HEK293 (cell line): ENCODE data around the gene GRIK2.

Experiments
- CTCF ChIA-PET: fragments of 350-600 bp; formaldehyde crosslinking; extraction: SDS; loops from one replicate; lab custom pipeline; 2021; ENCODE audit warnings: antibody characterized with exemption; lab: Yijun Ruan, JAX
- POLR2A ChIA-PET: fragments of 300-600 bp; formaldehyde crosslinking; extraction: SDS; loops from one replicate; lab custom pipeline; 2020; ENCODE audit warnings: antibody characterized with exemption, inconsistent platforms; lab: Yijun Ruan, JAX
- H3K27ac ChIP-seq: fragments of 200-500 bp; sonication (Bioruptor generic); 2 replicates; pipeline ENCODE4 v1.5.1; 2014; ENCODE audit warnings: low read depth, low read length, control low read depth, inconsistent platforms; ENCODE audit errors: extremely low read depth
- H3K36me3 ChIP-seq, 2 experiments: fragments of 200-500 bp in 1 of 2; sonication (Bioruptor generic) in 1 of 2; 1 replicate in 1 of 2; 2 replicates in 1 of 2; pipeline ENCODE4 v1.5.1; 2014 to 2017; ENCODE audit warnings: inconsistent platforms in 2 of 2, low read length in 2 of 2; ENCODE audit not compliant: control insufficient read depth in 2 of 2, insufficient read depth in 1 of 2
- H3K4me1 ChIP-seq: fragments of 200-500 bp; sonication (Bioruptor generic); 2 replicates; pipeline ENCODE4 v1.5.1; 2014; ENCODE audit warnings: mild to moderate bottlenecking, low read length, inconsistent platforms; ENCODE audit not compliant: control insufficient read depth, insufficient read depth
- H3K4me3 ChIP-seq: 2 replicates; pipeline ENCODE4 v1.5.1; 2011; ENCODE audit warnings: low read depth, mild to moderate bottlenecking, control low read depth, low read length, moderate library complexity
- H3K9me3 ChIP-seq: fragments of 200-500 bp; sonication (Bioruptor generic); 2 replicates; pipeline ENCODE4 v1.5.1; 2014; ENCODE audit warnings: low read depth, low read length, inconsistent platforms; ENCODE audit not compliant: control insufficient read depth, insufficient read depth
- CTCF ChIP-seq: fragments of 450-650 bp; formaldehyde crosslinking; IDR thresholded peaks from 2 replicates; pipeline ENCODE4 v1.5.1; 2016; ENCODE audit warnings: missing biosample characterization, missing genetic modification characterization
- GFI1B ChIP-seq: fragments of 450-650 bp; formaldehyde crosslinking; IDR thresholded peaks from 2 replicates; pipeline ENCODE4 v1.5.1; 2016; ENCODE audit warnings: missing biosample characterization, missing genetic modification characterization
- HIC1 ChIP-seq: fragments of 450-650 bp; formaldehyde crosslinking; IDR thresholded peaks from 2 replicates; pipeline ENCODE4 v1.5.1; 2016; ENCODE audit warnings: missing biosample characterization, missing genetic modification characterization
- KLF8 ChIP-seq: fragments of 450-650 bp; formaldehyde crosslinking; IDR thresholded peaks from 2 replicates; pipeline ENCODE4 v1.5.1; 2016; ENCODE audit warnings: missing biosample characterization, missing genetic modification characterization
- PBX3 ChIP-seq: sonication (generic); formaldehyde crosslinking; IDR thresholded peaks from 2 replicates; pipeline ENCODE4 v1.8.1; 2022; ENCODE audit warnings: mild to moderate bottlenecking, moderate library complexity, missing genetic modification reagents
- SALL2 ChIP-seq: fragments of 450-650 bp; formaldehyde crosslinking; IDR thresholded peaks from 2 replicates; pipeline ENCODE4 v1.5.0; 2017; ENCODE audit warnings: missing biosample characterization, mild to moderate bottlenecking, missing genetic modification characterization, borderline replicate concordance
- ZBTB1 ChIP-seq: fragments of 450-650 bp; formaldehyde crosslinking; IDR thresholded peaks from 2 replicates; pipeline ENCODE4 v1.5.1; 2016; ENCODE audit warnings: missing biosample characterization, missing genetic modification characterization
- ZBTB20 ChIP-seq: fragments of 450-650 bp; formaldehyde crosslinking; IDR thresholded peaks from 2 replicates; pipeline ENCODE4 v1.5.1; 2016; ENCODE audit warnings: missing biosample characterization, missing genetic modification characterization
- ZBTB48 ChIP-seq: fragments of 450-650 bp; formaldehyde crosslinking; IDR thresholded peaks from 2 replicates; pipeline ENCODE4 v1.5.1; 2016; ENCODE audit warnings: missing biosample characterization, missing genetic modification characterization
- ZEB2 ChIP-seq: fragments of 450-650 bp; formaldehyde crosslinking; IDR thresholded peaks from 2 replicates; pipeline ENCODE4 v1.5.1; 2016; ENCODE audit warnings: missing biosample characterization, missing genetic modification characterization
- ZNF184 ChIP-seq: fragments of 450-650 bp; IDR thresholded peaks from 2 replicates; pipeline ENCODE4 v1.5.1; 2018; ENCODE audit warnings: missing biosample characterization, mild to moderate bottlenecking, missing genetic modification characterization
- ZNF221 ChIP-seq: fragments of 450-650 bp; formaldehyde crosslinking; IDR thresholded peaks from 2 replicates; pipeline ENCODE4 v1.5.1; 2017; ENCODE audit warnings: missing biosample characterization, missing genetic modification characterization, borderline replicate concordance
- ZNF394 ChIP-seq: fragments of 450-650 bp; formaldehyde crosslinking; IDR thresholded peaks from 2 replicates; pipeline ENCODE4 v1.5.1; 2016; ENCODE audit warnings: missing biosample characterization, missing genetic modification characterization, mild to moderate bottlenecking, moderate library complexity, borderline replicate concordance
- ZNF423 ChIP-seq: fragments of 450-650 bp; formaldehyde crosslinking; IDR thresholded peaks from 2 replicates; pipeline ENCODE4 v1.5.1; 2016; ENCODE audit warnings: missing biosample characterization, missing genetic modification characterization
- ZNF48 ChIP-seq: fragments of 450-650 bp; formaldehyde crosslinking; IDR thresholded peaks from 2 replicates; pipeline ENCODE4 v1.5.1; 2016; ENCODE audit warnings: missing biosample characterization, missing genetic modification characterization
- ZNF549 ChIP-seq: fragments of 450-650 bp; IDR thresholded peaks from 2 replicates; pipeline ENCODE4 v1.5.1; 2018; ENCODE audit warnings: missing biosample characterization, missing genetic modification characterization, mild to moderate bottlenecking, inconsistent platforms, moderate library complexity
- ZNF558 ChIP-seq: fragments of 450-650 bp; formaldehyde crosslinking; IDR thresholded peaks from 2 replicates; pipeline ENCODE4 v1.5.1; 2016; ENCODE audit warnings: missing biosample characterization, missing genetic modification characterization
- ZNF560 ChIP-seq: fragments of 450-650 bp; formaldehyde crosslinking; IDR thresholded peaks from 2 replicates; pipeline ENCODE4 v1.5.1; 2017; ENCODE audit warnings: missing biosample characterization, missing genetic modification characterization, borderline replicate concordance
- ZNF623 ChIP-seq: fragments of 450-650 bp; formaldehyde crosslinking; IDR thresholded peaks from 2 replicates; pipeline ENCODE4 v1.5.1; 2016; ENCODE audit warnings: missing biosample characterization, missing genetic modification characterization
- ZNF654 ChIP-seq: fragments of 450-650 bp; formaldehyde crosslinking; IDR thresholded peaks from 2 replicates; pipeline ENCODE4 v1.5.1; 2016; ENCODE audit warnings: low read depth, missing biosample characterization, missing genetic modification characterization
- ZNF692 ChIP-seq: fragments of 450-650 bp; formaldehyde crosslinking; IDR thresholded peaks from 2 replicates; pipeline ENCODE4 v1.5.1; 2016; ENCODE audit warnings: missing biosample characterization, missing genetic modification characterization
- ZNF76 ChIP-seq: fragments of 450-650 bp; formaldehyde crosslinking; IDR thresholded peaks from 2 replicates; pipeline ENCODE4; 2016; ENCODE audit warnings: low read depth, missing biosample characterization, missing genetic modification characterization, borderline replicate concordance
- TF ChIP-seq, protein P1 (sequence below): fragments of 450-650 bp; formaldehyde crosslinking; IDR thresholded peaks from 2 replicates; pipeline ENCODE4 v1.5.1; 2016; ENCODE audit warnings: missing biosample characterization, missing genetic modification characterization
- TF ChIP-seq, protein P2 (sequence below): fragments of 450-650 bp; formaldehyde crosslinking; IDR thresholded peaks from 2 replicates; pipeline ENCODE4 v1.5.1; 2016; ENCODE audit warnings: missing biosample characterization, missing genetic modification characterization

Gene GRIK2

DNA sequence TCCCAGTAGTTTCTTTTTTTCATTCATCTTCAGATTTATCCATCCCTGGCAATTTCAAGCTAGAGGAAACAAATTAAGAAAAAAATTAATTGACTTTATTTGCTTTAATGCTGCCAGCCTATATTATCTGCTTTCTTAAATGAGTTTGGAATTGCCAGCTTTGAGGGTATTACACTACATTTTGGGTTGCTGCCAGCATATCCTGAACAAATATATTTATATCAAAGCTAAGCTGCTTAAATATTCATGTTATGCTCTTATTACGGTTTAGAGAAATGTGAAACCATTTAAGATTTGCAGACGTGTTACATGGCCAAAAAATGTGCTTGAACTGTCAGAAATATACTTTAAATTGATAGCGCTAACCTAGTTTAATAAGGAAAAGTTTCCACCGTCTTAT is 59.7 kb downstream of the GRIK2 start:
- H3K27ac ChIP-seq = no peak overlapping the region
- CTCF ChIA-PET = interaction anchor here (0.6 kb wide), 1 partner anchor 123 kb away, joined by 3 read pairs; no protein-coding TSS in a partner anchor
- POLR2A ChIA-PET = no interaction called here
- H3K4me1 ChIP-seq = no peaks in the 10 kb centered on the region
- H3K4me3 ChIP-seq = no peak overlapping the region
- H3K36me3 ChIP-seq = no peaks in the 10 kb centered on the region
- TF ChIP-seq KLF8 (tag by site-specific recombination) (no peak), ZNF221 (tag by site-specific recombination) (no peak), ZNF76 (tag by site-specific recombination) (no peak), GFI1B (tag by site-specific recombination) (no peak), ZNF423 (no peak), CTCF (tag by site-specific recombination) (no peak), ZNF623 (tag by site-specific recombination) (no peak), ZNF394 (no peak), HIC1 (no peak), ZNF184 (no peak), ZNF558 (no peak), ZBTB20 (tag by site-specific recombination) (no peak), ZBTB1 (tag by site-specific recombination) (no peak), ZNF549 (no peak), SALL2 (no peak), ZNF692 (tag by site-specific recombination) (no peak)
- TF ChIP-seq, protein P1, sequence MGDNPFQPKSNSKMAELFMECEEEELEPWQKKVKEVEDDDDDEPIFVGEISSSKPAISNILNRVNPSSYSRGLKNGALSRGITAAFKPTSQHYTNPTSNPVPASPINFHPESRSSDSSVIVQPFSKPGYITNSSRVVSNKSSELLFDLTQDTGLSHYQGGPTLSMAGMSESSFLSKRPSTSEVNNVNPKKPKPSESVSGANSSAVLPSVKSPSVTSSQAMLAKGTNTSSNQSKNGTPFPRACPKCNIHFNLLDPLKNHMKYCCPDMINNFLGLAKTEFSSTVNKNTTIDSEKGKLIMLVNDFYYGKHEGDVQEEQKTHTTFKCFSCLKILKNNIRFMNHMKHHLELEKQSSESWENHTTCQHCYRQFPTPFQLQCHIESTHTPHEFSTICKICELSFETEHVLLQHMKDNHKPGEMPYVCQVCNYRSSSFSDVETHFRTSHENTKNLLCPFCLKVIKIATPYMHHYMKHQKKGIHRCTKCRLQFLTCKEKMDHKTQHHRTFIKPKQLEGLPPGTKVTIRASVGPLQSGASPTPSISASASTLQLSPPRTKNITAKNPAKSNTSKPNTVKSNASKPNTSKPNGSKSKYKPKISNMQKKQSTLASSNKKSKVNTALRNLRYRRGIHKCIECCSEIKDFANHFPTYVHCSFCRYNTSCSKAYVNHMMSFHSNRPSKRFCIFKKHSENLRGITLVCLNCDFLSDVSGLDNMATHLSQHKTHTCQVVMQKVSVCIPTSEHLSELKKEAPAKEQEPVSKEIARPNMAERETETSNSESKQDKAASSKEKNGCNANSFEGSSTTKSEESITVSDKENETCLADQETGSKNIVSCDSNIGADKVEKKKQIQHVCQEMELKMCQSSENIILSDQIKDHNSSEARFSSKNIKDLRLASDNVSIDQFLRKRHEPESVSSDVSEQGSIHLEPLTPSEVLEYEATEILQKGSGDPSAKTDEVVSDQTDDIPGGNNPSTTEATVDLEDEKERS = no peak
- H3K9me3 ChIP-seq = no peaks in the 10 kb centered on the region

- Histone ChIP-seq H3K4me3 (no peak overlapping the region), H3K9me3 (no peaks in the 10 kb centered on the region), H3K27ac (no peak overlapping the region), H3K36me3 (no peaks in the 10 kb centered on the region), H3K4me1 (no peaks in the 10 kb centered on the region)
- ChIA-PET POLR2A (no interaction called here), CTCF (interaction anchor here (0.6 to 0.7 kb wide), 2 partner anchors 133 to 903 kb away, joined by 3 to 4 read pairs; no protein-coding TSS in a partner anchor)
- TF ChIP-seq ZNF560 (tag by site-specific recombination) (no peak), ZEB2 (tag by site-specific recombination) (no peak), ZNF48 (tag by site-specific recombination) (no peak), PBX3 (CRISPR knock-in tag) (no peak), ZBTB48 (tag by site-specific recombination) (no peak), ZNF654 (no peak)
- TF ChIP-seq, protein P2, sequence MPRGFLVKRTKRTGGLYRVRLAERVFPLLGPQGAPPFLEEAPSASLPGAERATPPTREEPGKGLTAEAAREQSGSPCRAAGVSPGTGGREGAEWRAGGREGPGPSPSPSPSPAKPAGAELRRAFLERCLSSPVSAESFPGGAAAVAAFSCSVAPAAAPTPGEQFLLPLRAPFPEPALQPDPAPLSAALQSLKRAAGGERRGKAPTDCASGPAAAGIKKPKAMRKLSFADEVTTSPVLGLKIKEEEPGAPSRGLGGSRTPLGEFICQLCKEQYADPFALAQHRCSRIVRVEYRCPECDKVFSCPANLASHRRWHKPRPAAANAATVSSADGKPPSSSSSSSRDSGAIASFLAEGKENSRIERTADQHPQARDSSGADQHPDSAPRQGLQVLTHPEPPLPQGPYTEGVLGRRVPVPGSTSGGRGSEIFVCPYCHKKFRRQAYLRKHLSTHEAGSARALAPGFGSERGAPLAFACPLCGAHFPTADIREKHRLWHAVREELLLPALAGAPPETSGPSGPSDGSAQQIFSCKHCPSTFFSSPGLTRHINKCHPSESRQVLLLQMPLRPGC (tag by site-specific recombination) = no peak
These were observed 60.7 kb downstream of the GRIK2 start for GRCh38 chr6:101454106-101454676.
